Esophagus (tissue), 2 donors: Measurements from ENCODE around the gene KIF18B. TPM values are rescaled to one million over a fixed set of nuclear protein-coding genes. Genes with fewer than 3 reads are reported as not detected.

Experiments
- H3K27ac ChIP-seq, 2 donors: one replicate each; pipeline ENCODE4 v1.5.1; 2013; ENCODE audit warnings: low read depth in 2 of 2, mild to moderate bottlenecking in 2 of 2, inconsistent platforms in 1 of 2, low read length in 1 of 2, moderate library complexity in 1 of 2
- H3K27me3 ChIP-seq, 2 donors: one replicate each; pipeline ENCODE4 v1.6.1; 2013; ENCODE audit warnings: low read length in 2 of 2, control low read depth in 1 of 2, mild to moderate bottlenecking in 1 of 2; ENCODE audit not compliant: insufficient read depth in 2 of 2, control insufficient read depth in 1 of 2
- H3K36me3 ChIP-seq, 2 donors: one replicate each; pipeline ENCODE4 v1.6.1; 2013; ENCODE audit warnings: low read length in 1 of 2; ENCODE audit not compliant: control insufficient read depth in 2 of 2, insufficient read depth in 2 of 2
- H3K4me1 ChIP-seq, 2 donors: one replicate each; pipeline ENCODE4 v1.6.1; 2013; ENCODE audit warnings: low read length in 1 of 2; ENCODE audit not compliant: control insufficient read depth in 2 of 2, insufficient read depth in 2 of 2
- H3K4me3 ChIP-seq, 2 donors: one replicate each; pipeline ENCODE4 v1.5.1; 2013; ENCODE audit warnings: low read length in 2 of 2, mild to moderate bottlenecking in 2 of 2, low read depth in 1 of 2, moderate library complexity in 1 of 2
- H3K9me3 ChIP-seq, 2 donors: one replicate each; pipeline ENCODE4 v1.6.1; 2013; ENCODE audit warnings: mild to moderate bottlenecking in 2 of 2, low read depth in 1 of 2, low read length in 1 of 2, moderate library complexity in 1 of 2; ENCODE audit not compliant: control insufficient read depth in 2 of 2, insufficient read depth in 1 of 2
- WGBS, 2 donors: extraction: QIAGEN DNeasy Blood & Tissue Kit; methylation state at CpG; one replicate each; pipeline ENCODE4 v1.1.7; 2013; 5-methylcytosine and 5-hydroxymethylcytosine counted together
- polyA plus RNA-seq, 2 donors: library from polyadenylated mRNA; stranded (reverse); fragments of 200-250 nt; gene quantifications; one replicate each; pipeline ENCODE4 v1.2.3, GENCODE V29; 2013
- donor health status: healthy with polysubstance abuse.
- donor health status: Bipolar disorder and iron deficiency.

Gene KIF18B
- polyA plus RNA-seq, 2 donors: 4.3 to 7.3 TPM

DNA sequence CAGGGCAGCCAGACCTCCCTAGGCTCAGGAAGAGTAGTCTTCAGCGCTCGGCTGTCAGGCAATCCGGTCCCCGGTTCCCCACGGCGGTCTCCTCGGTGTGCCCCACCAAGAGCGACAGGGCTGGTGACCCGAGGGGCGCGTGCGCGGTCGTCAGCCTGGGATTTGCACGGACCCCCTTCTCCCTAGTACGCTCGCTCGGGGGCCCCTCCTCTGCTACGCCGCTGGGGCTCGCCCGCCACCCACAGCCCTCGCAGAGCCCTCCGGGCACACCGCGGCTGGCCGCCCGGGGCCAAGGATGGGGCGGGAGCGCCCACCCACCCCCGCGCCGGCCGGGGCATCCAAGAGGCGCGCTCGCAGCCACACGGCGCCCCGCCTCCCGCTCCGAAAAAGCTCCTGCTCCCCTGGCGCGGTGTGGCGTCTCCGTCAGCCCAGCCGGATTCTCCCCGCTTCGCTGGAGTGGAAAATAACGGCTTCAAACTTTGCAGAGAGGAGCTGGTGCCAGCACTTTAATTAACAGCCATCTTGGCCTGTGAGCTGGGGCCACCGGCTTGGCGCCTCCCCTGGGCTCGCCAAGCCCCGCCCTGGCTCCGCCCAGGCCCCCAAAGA, 22.7 kb upstream of the KIF18B start:
- Histone ChIP-seq H3K36me3 (no peaks in the 10 kb centered on the region), H3K4me1 (peaks cover 6 to 16% of the 10 kb centered on the region in 2 donors), H3K27me3 (peaks cover 0 to 18% of the 10 kb centered on the region in 2 donors), H3K27ac (peak overlapping the region; percentile 6 to 18), H3K4me3 (peak overlapping the region; percentile 25 to 36), H3K9me3 (peaks cover 0 to 3% of the 10 kb centered on the region in 2 donors)
- 2% methylated on average over 54 to 55 of the region's 55 CpGs for WGBS, 2 donors

- peaks cover 6 to 16% of the 10 kb centered on the region in 2 donors for H3K4me1 ChIP-seq
- no peak overlapping the region for H3K27ac ChIP-seq
- peaks cover 0 to 18% of the 10 kb centered on the region in 2 donors for H3K27me3 ChIP-seq
- no peak overlapping the region for H3K4me3 ChIP-seq
- H3K36me3 ChIP-seq: no peaks in the 10 kb centered on the region
- 54 to 60% methylated on average over 19 of the region's 19 CpGs for WGBS, 2 donors
- peaks cover 0 to 3% of the 10 kb centered on the region in 2 donors for H3K9me3 ChIP-seq
Measured at GRCh38 chr17:44969144-44969780, 21.7 kb upstream of the KIF18B start.

DNA sequence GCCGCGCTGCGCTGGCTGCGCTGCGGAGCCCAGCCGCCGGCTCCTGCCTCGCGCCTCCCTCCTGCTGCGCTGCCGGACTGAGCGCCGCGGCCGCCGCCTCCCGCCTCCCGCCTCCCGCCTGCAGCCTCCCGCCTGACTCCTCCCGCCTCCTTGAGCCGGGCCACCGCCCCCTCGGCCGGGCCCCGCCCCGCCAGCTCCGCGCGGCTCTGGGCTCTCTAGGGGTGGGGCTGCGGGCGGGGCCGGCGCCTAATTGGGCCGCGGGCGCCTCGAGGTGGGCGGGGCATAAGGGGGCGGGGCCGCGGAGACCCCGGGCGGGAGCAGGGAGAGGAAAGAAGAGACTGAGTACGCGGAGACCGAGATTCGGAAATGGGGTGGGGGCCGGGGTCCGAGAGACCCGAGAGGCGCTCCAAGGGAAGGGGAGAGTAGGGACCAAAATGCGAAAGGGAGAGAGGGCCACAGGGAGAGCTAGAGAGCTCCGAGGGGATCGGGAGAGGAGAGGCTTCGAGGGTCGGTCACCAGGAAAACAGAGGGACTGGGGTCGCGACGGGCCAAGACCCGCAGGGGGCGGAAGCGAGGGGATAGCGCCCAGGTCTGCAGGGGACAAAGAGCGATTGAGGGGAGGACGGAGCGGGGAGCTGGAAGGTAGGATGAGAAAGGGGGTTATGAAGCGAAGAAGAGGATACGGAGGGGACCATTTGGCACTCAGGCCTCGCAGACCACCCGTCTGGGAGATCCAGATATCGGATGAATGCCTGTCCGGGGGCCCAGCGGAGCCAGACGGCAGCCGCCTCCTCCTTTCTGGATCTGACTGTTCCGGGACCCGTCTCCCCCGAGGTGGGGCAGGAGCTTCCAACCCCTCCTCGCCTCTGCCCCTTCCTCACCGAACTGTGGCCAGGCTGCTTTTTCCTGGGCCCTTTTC, 20.9 kb upstream of the KIF18B start, which contains the start of gene C1QL1:
TSS of gene C1QL1 (minus strand) at position 79 of the 919 bp plus-strand sequence. CDS start 255 bp downstream, outside the sequence.
- Histone ChIP-seq H3K9me3 (peaks cover 0 to 3% of the 10 kb centered on the region in 2 donors), H3K36me3 (no peaks in the 10 kb centered on the region), H3K27ac (no peak within 1 kb of the TSS), H3K4me1 (peaks cover 6 to 16% of the 10 kb centered on the region in 2 donors), H3K4me3 (peak within 1 kb of the TSS; percentile 16 to 42), H3K27me3 (peaks cover 0 to 18% of the 10 kb centered on the region in 2 donors)
- 3 to 4% methylated on average over 55 to 81 of the region's 81 CpGs for WGBS, 2 donors

GRCh38 chr17:44967907-44968224, 20.3 kb upstream of the KIF18B start:
- peaks cover 6 to 16% of the 10 kb centered on the region in 2 donors for H3K4me1 ChIP-seq
- peaks cover 0 to 3% of the 10 kb centered on the region in 2 donors for H3K9me3 ChIP-seq
- H3K36me3 ChIP-seq: no peaks in the 10 kb centered on the region
- H3K4me3 ChIP-seq: peak overlapping the region; percentile 16 to 42
- peaks cover 0 to 18% of the 10 kb centered on the region in 2 donors for H3K27me3 ChIP-seq
- no peak overlapping the region for H3K27ac ChIP-seq
- WGBS, 2 donors: 0 to 2% methylated on average over 40 to 47 of the region's 47 CpGs

DNA sequence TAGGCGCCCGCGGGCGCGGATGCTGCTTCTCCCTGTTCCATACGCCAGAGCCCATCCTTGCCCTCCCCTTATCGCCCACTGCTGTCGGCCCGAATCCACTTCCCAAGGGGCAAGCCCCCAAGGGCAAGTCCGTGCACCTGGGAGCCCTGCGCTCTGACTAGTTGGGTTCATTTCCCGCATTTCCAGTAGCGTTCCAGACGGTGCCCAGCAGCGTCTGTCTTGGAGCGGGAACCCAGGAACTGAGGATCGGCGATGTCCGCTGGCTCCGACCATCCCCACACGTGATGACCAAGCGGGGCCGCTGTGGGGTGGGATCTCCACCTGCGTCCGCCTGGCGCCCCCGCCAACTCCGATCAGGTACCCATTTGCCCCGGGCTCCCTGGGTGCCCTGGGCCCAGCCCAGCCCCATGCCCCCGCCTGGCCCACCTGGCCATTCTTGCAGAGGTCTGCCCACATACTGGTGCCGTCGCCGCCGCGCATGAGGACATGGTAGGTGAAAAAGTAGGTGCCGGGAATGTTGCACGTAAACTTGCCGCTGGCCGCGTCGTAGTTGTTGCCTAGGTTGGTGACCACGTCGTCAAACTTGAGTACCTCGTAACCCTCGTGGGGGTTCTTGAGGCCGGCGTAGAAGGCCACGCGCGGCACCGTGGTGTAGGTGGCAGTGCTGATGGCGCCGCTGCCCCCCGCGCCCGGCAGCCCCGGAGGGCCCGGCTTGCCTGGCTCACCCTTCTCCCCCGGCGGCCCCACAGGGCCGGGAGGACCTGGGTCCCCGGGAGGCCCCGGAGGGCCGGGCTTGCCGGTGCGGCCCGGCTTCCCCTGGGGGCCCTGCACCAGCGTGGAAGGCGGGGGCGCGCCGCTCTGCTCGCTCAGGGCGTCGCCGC, 19.7 kb upstream of the KIF18B start:
- peak overlapping the region in 1 of 2 donors; percentile 42 for H3K4me3 ChIP-seq
- H3K27me3 ChIP-seq: peaks cover 0 to 18% of the 10 kb centered on the region in 2 donors
- H3K36me3 ChIP-seq: no peaks in the 10 kb centered on the region
- 4 to 5% methylated on average over 70 to 76 of the region's 76 CpGs for WGBS, 2 donors
- H3K27ac ChIP-seq: no peak overlapping the region
- peaks cover 0 to 3% of the 10 kb centered on the region in 2 donors for H3K9me3 ChIP-seq
- peaks cover 6 to 16% of the 10 kb centered on the region in 2 donors for H3K4me1 ChIP-seq

GRCh38 chr17:44966348-44967025, 18.9 kb upstream of the KIF18B start:
- Histone ChIP-seq H3K4me1 (peaks cover 6 to 16% of the 10 kb centered on the region in 2 donors), H3K9me3 (peaks cover 0 to 3% of the 10 kb centered on the region in 2 donors), H3K27me3 (peaks cover 0 to 18% of the 10 kb centered on the region in 2 donors), H3K36me3 (no peaks in the 10 kb centered on the region), H3K27ac (no peak overlapping the region), H3K4me3 (no peak overlapping the region)
- WGBS, 2 donors: 20 to 24% methylated on average over 19 to 21 of the region's 21 CpGs

GRCh38 chr17:44965481-44966234, 18.1 kb upstream of the KIF18B start:
- H3K9me3 ChIP-seq: peaks cover 0 to 3% of the 10 kb centered on the region in 2 donors
- peaks cover 0 to 18% of the 10 kb centered on the region in 2 donors for H3K27me3 ChIP-seq
- H3K4me1 ChIP-seq: peaks cover 6 to 17% of the 10 kb centered on the region in 2 donors
- H3K27ac ChIP-seq: no peak overlapping the region
- H3K36me3 ChIP-seq: no peaks in the 10 kb centered on the region
- 59 to 73% methylated on average over 4 to 5 of the region's 5 CpGs for WGBS, 2 donors
- H3K4me3 ChIP-seq: no peak overlapping the region

GRCh38 chr17:44961921-44962350, 14.4 kb upstream of the KIF18B start:
- peaks cover 0 to 6% of the 10 kb centered on the region in 2 donors for H3K27me3 ChIP-seq
- H3K9me3 ChIP-seq: peaks cover 0 to 1% of the 10 kb centered on the region in 2 donors
- H3K4me3 ChIP-seq: no peak overlapping the region
- H3K27ac ChIP-seq: no peak overlapping the region
- H3K4me1 ChIP-seq: peaks cover 0 to 11% of the 10 kb centered on the region in 2 donors
- no peaks in the 10 kb centered on the region for H3K36me3 ChIP-seq
- WGBS, 2 donors: 76 to 79% methylated on average over 7 of the region's 7 CpGs
